Measurements from ENCODE around the gene ANKRD16.

The ANKRD16 gene

GRCh38 chr10:5889624-5890451, at the start of gene ANKRD16, which contains the start of gene FBH1:
ANKRD16 (minus strand) TSS chr10:5889893; CDS start chr10:5889354, 539 bp downstream.
FBH1 (plus strand) TSS chr10:5890243; CDS start chr10:5890346, 103 bp downstream.
- Histone ChIP-seq H3K27me3 (ENCODE audit: control insufficient read depth, insufficient read depth, low read length) (no peaks in the 10 kb centered on the region), H3K4me3 (ENCODE audit: low read length) (peak within 1 kb of the TSS; percentile 91), H3K9ac (ENCODE audit: low read length) (peak within 1 kb of the TSS; percentile 91), H3K4me1 (ENCODE audit: control insufficient read depth, insufficient read depth, low read length) (peaks cover 16% of the 10 kb centered on the region), H3K36me3 (ENCODE audit: control insufficient read depth, insufficient read depth, low read length) (peaks cover 9% of the 10 kb centered on the region), H3K27ac (ENCODE audit: low read depth, low read length) (peak within 1 kb of the TSS; percentile 71)

- Histone ChIP-seq H3K9ac (ENCODE audit: low read length) (no peak overlapping the region), H3K27me3 (ENCODE audit: control insufficient read depth, insufficient read depth, low read length) (no peaks in the 10 kb centered on the region), H3K4me1 (ENCODE audit: control insufficient read depth, insufficient read depth, low read length) (no peaks in the 10 kb centered on the region), H3K36me3 (ENCODE audit: control insufficient read depth, insufficient read depth, low read length) (peaks cover 25% of the 10 kb centered on the region), H3K27ac (ENCODE audit: low read depth, low read length) (no peak overlapping the region), H3K4me3 (ENCODE audit: low read length) (no peak overlapping the region)
Measured at GRCh38 chr10:5938291-5938690, 48.6 kb upstream of the ANKRD16 start.

- Histone ChIP-seq H3K4me3 (ENCODE audit: low read length) (no peak overlapping the region), H3K9ac (ENCODE audit: low read length) (no peak overlapping the region), H3K27ac (ENCODE audit: low read depth, low read length) (no peak overlapping the region), H3K27me3 (ENCODE audit: control insufficient read depth, insufficient read depth, low read length) (no peaks in the 10 kb centered on the region), H3K4me1 (ENCODE audit: control insufficient read depth, insufficient read depth, low read length) (no peaks in the 10 kb centered on the region), H3K36me3 (ENCODE audit: control insufficient read depth, insufficient read depth, low read length) (peaks cover 26% of the 10 kb centered on the region)
Measured at GRCh38 chr10:5937016-5937415, 47.3 kb upstream of the ANKRD16 start.

GRCh38 chr10:5935628-5936027, 45.9 kb upstream of the ANKRD16 start:
- peaks cover 32% of the 10 kb centered on the region for H3K36me3 ChIP-seq (ENCODE audit: control insufficient read depth, insufficient read depth, low read length)

GRCh38 chr10:5933909-5934546, 44.3 kb upstream of the ANKRD16 start:
- H3K36me3 ChIP-seq (ENCODE audit: control insufficient read depth, insufficient read depth, low read length): peaks cover 36% of the 10 kb centered on the region
- H3K4me1 ChIP-seq (ENCODE audit: control insufficient read depth, insufficient read depth, low read length): no peaks in the 10 kb centered on the region
- no peak overlapping the region for H3K4me3 ChIP-seq (ENCODE audit: low read length)
- no peak overlapping the region for H3K9ac ChIP-seq (ENCODE audit: low read length)
- no peak overlapping the region for H3K27ac ChIP-seq (ENCODE audit: low read depth, low read length)
- H3K27me3 ChIP-seq (ENCODE audit: control insufficient read depth, insufficient read depth, low read length): no peaks in the 10 kb centered on the region

More at GRCh38 chr10:5935628-5936027, 45.9 kb upstream of the ANKRD16 start:
- Histone ChIP-seq H3K27ac (ENCODE audit: low read depth, low read length) (no peak overlapping the region), H3K4me1 (ENCODE audit: control insufficient read depth, insufficient read depth, low read length) (no peaks in the 10 kb centered on the region), H3K27me3 (ENCODE audit: control insufficient read depth, insufficient read depth, low read length) (no peaks in the 10 kb centered on the region), H3K4me3 (ENCODE audit: low read length) (no peak overlapping the region), H3K9ac (ENCODE audit: low read length) (no peak overlapping the region)

- peaks cover 38% of the 10 kb centered on the region for H3K36me3 ChIP-seq (ENCODE audit: control insufficient read depth, insufficient read depth, low read length)
- H3K27me3 ChIP-seq (ENCODE audit: control insufficient read depth, insufficient read depth, low read length): no peaks in the 10 kb centered on the region
- H3K9ac ChIP-seq (ENCODE audit: low read length): no peak overlapping the region
- no peak overlapping the region for H3K4me3 ChIP-seq (ENCODE audit: low read length)
- no peaks in the 10 kb centered on the region for H3K4me1 ChIP-seq (ENCODE audit: control insufficient read depth, insufficient read depth, low read length)
- no peak overlapping the region for H3K27ac ChIP-seq (ENCODE audit: low read depth, low read length)
Measured at GRCh38 chr10:5932345-5932744, 42.7 kb upstream of the ANKRD16 start.

- peaks cover 28% of the 10 kb centered on the region for H3K36me3 ChIP-seq (ENCODE audit: control insufficient read depth, insufficient read depth, low read length)
Measured at GRCh38 chr10:5930272-5930671, 40.6 kb upstream of the ANKRD16 start.

GRCh38 chr10:5929442-5929841, 39.7 kb upstream of the ANKRD16 start:
- Histone ChIP-seq H3K36me3 (ENCODE audit: control insufficient read depth, insufficient read depth, low read length) (peaks cover 31% of the 10 kb centered on the region), H3K4me3 (ENCODE audit: low read length) (no peak overlapping the region), H3K27ac (ENCODE audit: low read depth, low read length) (no peak overlapping the region), H3K9ac (ENCODE audit: low read length) (no peak overlapping the region), H3K27me3 (ENCODE audit: control insufficient read depth, insufficient read depth, low read length) (no peaks in the 10 kb centered on the region), H3K4me1 (ENCODE audit: control insufficient read depth, insufficient read depth, low read length) (no peaks in the 10 kb centered on the region)

More at GRCh38 chr10:5930272-5930671, 40.6 kb upstream of the ANKRD16 start:
- Histone ChIP-seq H3K9ac (ENCODE audit: low read length) (no peak overlapping the region), H3K4me3 (ENCODE audit: low read length) (no peak overlapping the region), H3K27ac (ENCODE audit: low read depth, low read length) (no peak overlapping the region), H3K4me1 (ENCODE audit: control insufficient read depth, insufficient read depth, low read length) (no peaks in the 10 kb centered on the region), H3K27me3 (ENCODE audit: control insufficient read depth, insufficient read depth, low read length) (no peaks in the 10 kb centered on the region)

- Histone ChIP-seq H3K4me3 (ENCODE audit: low read length) (no peak overlapping the region), H3K27ac (ENCODE audit: low read depth, low read length) (no peak overlapping the region), H3K36me3 (ENCODE audit: control insufficient read depth, insufficient read depth, low read length) (peaks cover 49% of the 10 kb centered on the region), H3K4me1 (ENCODE audit: control insufficient read depth, insufficient read depth, low read length) (no peaks in the 10 kb centered on the region), H3K9ac (ENCODE audit: low read length) (no peak overlapping the region), H3K27me3 (ENCODE audit: control insufficient read depth, insufficient read depth, low read length) (no peaks in the 10 kb centered on the region)
Measured at GRCh38 chr10:5927306-5927705, 37.6 kb upstream of the ANKRD16 start.

GRCh38 chr10:5924889-5925288, 35.2 kb upstream of the ANKRD16 start:
- H3K36me3 ChIP-seq (ENCODE audit: control insufficient read depth, insufficient read depth, low read length): peaks cover 49% of the 10 kb centered on the region
- H3K27ac ChIP-seq (ENCODE audit: low read depth, low read length): no peak overlapping the region
- H3K9ac ChIP-seq (ENCODE audit: low read length): no peak overlapping the region
- no peaks in the 10 kb centered on the region for H3K27me3 ChIP-seq (ENCODE audit: control insufficient read depth, insufficient read depth, low read length)
- H3K4me1 ChIP-seq (ENCODE audit: control insufficient read depth, insufficient read depth, low read length): no peaks in the 10 kb centered on the region
- H3K4me3 ChIP-seq (ENCODE audit: low read length): no peak overlapping the region

GRCh38 chr10:5921746-5922145, 32.1 kb upstream of the ANKRD16 start:
- H3K36me3 ChIP-seq (ENCODE audit: control insufficient read depth, insufficient read depth, low read length): peaks cover 53% of the 10 kb centered on the region

GRCh38 chr10:5919568-5919967, 29.9 kb upstream of the ANKRD16 start:
- H3K9ac ChIP-seq (ENCODE audit: low read length): no peak overlapping the region
- H3K27ac ChIP-seq (ENCODE audit: low read depth, low read length): no peak overlapping the region

More at GRCh38 chr10:5921746-5922145, 32.1 kb upstream of the ANKRD16 start:
- H3K9ac ChIP-seq (ENCODE audit: low read length): no peak overlapping the region
- no peaks in the 10 kb centered on the region for H3K27me3 ChIP-seq (ENCODE audit: control insufficient read depth, insufficient read depth, low read length)
- no peaks in the 10 kb centered on the region for H3K4me1 ChIP-seq (ENCODE audit: control insufficient read depth, insufficient read depth, low read length)
- no peak overlapping the region for H3K27ac ChIP-seq (ENCODE audit: low read depth, low read length)
- no peak overlapping the region for H3K4me3 ChIP-seq (ENCODE audit: low read length)

More at GRCh38 chr10:5919568-5919967, 29.9 kb upstream of the ANKRD16 start:
- Histone ChIP-seq H3K4me1 (ENCODE audit: control insufficient read depth, insufficient read depth, low read length) (no peaks in the 10 kb centered on the region), H3K4me3 (ENCODE audit: low read length) (no peak overlapping the region), H3K27me3 (ENCODE audit: control insufficient read depth, insufficient read depth, low read length) (no peaks in the 10 kb centered on the region), H3K36me3 (ENCODE audit: control insufficient read depth, insufficient read depth, low read length) (peaks cover 62% of the 10 kb centered on the region)
